ENCODE measurements around the gene KIF14. TPM values are rescaled to one million over a fixed set of nuclear protein-coding genes. Genes with fewer than 3 reads are reported as not detected.
A peak's percentile ranks its signal among the peaks of the same experiment; 100 is the strongest.

KIF14 gene
- total RNA-seq (1.3 and 4.0 TPM in 2 replicates), polyA plus RNA-seq (2.2 and 7.0 TPM in 2 replicates), polyA minus RNA-seq (ENCODE audit: low replicate concordance) (0.41 and 1.0 TPM in 2 replicates)
- 1.4 and 4.6 TPM in 2 replicates for polyA plus RNA-seq (2012)

GRCh38 chr1:200620273-200621131 lies at the start of gene KIF14:
KIF14 (minus strand) TSS chr1:200620751; CDS start chr1:200618723, 2,028 bp downstream.
- Histone ChIP-seq H4K20me1 (ENCODE audit: control insufficient read depth, extremely low read depth, insufficient read depth, low read length) (no peaks in the 10 kb centered on the region), H3K9me3 (ENCODE audit: control insufficient read depth, insufficient read depth, low read depth, low read length) (no peaks in the 10 kb centered on the region), H3K36me3 (ENCODE audit: control insufficient read depth, insufficient read depth, low read length) (no peaks in the 10 kb centered on the region), H3K9ac (ENCODE audit: insufficient read depth, low read length) (peak within 1 kb of the TSS; percentile 84), H2AFZ (ENCODE audit: low read length) (peak within 1 kb of the TSS; percentile 89), H3K27me3 (ENCODE audit: control insufficient read depth, insufficient read depth, low read length) (no peaks in the 10 kb centered on the region), H3K4me1 (ENCODE audit: control insufficient read depth, extremely low read depth, insufficient read depth, low read length) (peaks cover 4% of the 10 kb centered on the region), H3K27ac (ENCODE audit: insufficient read depth, low read length) (peak within 1 kb of the TSS; percentile 92), H3K79me2 (ENCODE audit: control insufficient read depth, insufficient read depth, low read length) (peaks cover 8% of the 10 kb centered on the region), H3K4me2 (ENCODE audit: extremely low read depth, insufficient read depth, low read length) (peak within 1 kb of the TSS; percentile 90), H3K4me3 (replicated peaks in 1 of 4; ENCODE audit: control extremely low read depth in 1 of 4, insufficient read depth in 1 of 4, low read depth in 3 of 4, low read length in 4 of 4) (peak within 1 kb of the TSS; percentile 78 to 88 (median 85))
- TF ChIP-seq EZH2 (IDR thresholded peaks at IDR 0.05; ENCODE audit: low read length, missing control alignments) (no peak), CTCF (conservative IDR thresholded peaks at IDR 0.05 in 1 of 2, IDR thresholded peaks at IDR 0.05 in 1 of 2; ENCODE audit: low read depth in 1 of 2, low read length in 2 of 2) (no peak)
- DNase-seq (ENCODE audit: low read depth in 2 of 2): peak; percentile 83 to 90

- Histone ChIP-seq H3K36me3 (ENCODE audit: control insufficient read depth, insufficient read depth, low read length) (peaks cover 2% of the 10 kb centered on the region), H3K9ac (ENCODE audit: insufficient read depth, low read length) (peak within 1 kb of the TSS; percentile 100), H3K4me2 (ENCODE audit: extremely low read depth, insufficient read depth, low read length) (peak within 1 kb of the TSS; percentile 91), H3K27me3 (ENCODE audit: control insufficient read depth, insufficient read depth, low read length) (no peaks in the 10 kb centered on the region), H3K27ac (ENCODE audit: insufficient read depth, low read length) (peak within 1 kb of the TSS; percentile 100), H3K4me3 (replicated peaks in 1 of 4; ENCODE audit: control extremely low read depth in 1 of 4, insufficient read depth in 1 of 4, low read depth in 3 of 4, low read length in 4 of 4) (peak within 1 kb of the TSS; percentile 80 to 89 (median 85)), H3K4me1 (ENCODE audit: control insufficient read depth, extremely low read depth, insufficient read depth, low read length) (peaks cover 6% of the 10 kb centered on the region), H3K79me2 (ENCODE audit: control insufficient read depth, insufficient read depth, low read length) (peaks cover 4% of the 10 kb centered on the region), H2AFZ (ENCODE audit: low read length) (peak within 1 kb of the TSS; percentile 24), H4K20me1 (ENCODE audit: control insufficient read depth, extremely low read depth, insufficient read depth, low read length) (no peaks in the 10 kb centered on the region), H3K9me3 (ENCODE audit: control insufficient read depth, insufficient read depth, low read depth, low read length) (no peaks in the 10 kb centered on the region)
- TF ChIP-seq CTCF (conservative IDR thresholded peaks at IDR 0.05 in 1 of 2, IDR thresholded peaks at IDR 0.05 in 1 of 2; ENCODE audit: low read depth in 1 of 2, low read length in 2 of 2): no peak
- no peak for TF ChIP-seq EZH2 (IDR thresholded peaks at IDR 0.05; ENCODE audit: low read length, missing control alignments)
- peak; percentile 98 for DNase-seq (ENCODE audit: low read depth in 2 of 2)
These were observed 49.0 kb upstream of the KIF14 start, which contains the start of gene DDX59 for GRCh38 chr1:200669314-200670241. DDX59 (minus strand) TSS chr1:200669907; CDS start chr1:200666740, 3,167 bp downstream.
